Measurements from ENCODE around the gene UBR7. TPM values are rescaled to one million over a fixed set of nuclear protein-coding genes. Genes with fewer than 3 reads are reported as not detected.

The UBR7 gene
- total RNA-seq, 1 donor from 2014 or later: 14.5 TPM

DNA sequence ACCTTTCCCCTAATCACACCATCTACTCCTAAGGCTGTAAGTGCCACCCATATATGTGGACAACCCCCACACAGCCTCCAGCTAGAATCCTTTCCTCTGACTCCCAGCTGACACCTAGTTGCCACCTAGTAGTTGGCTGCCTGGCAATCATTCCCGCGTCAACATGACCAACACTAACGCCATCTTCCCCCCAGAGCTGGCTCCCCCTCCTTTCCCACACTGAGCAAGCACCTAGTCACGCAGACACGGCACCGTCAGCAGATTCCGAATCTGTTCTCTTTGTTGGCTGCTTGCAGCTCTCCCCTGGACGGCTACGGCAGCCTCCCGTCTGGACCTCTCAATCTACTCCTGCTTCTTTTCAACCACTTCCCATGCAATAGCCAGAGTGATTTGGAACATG is 27.7 kb downstream of the UBR7 start:
- Histone ChIP-seq H3K9me3 (no peaks in the 10 kb centered on the region), H3K4me1 (no peaks in the 10 kb centered on the region), H3K27ac (no peak overlapping the region), H3K4me3 (no peak overlapping the region), H3K36me3 (peaks cover 3% of the 10 kb centered on the region), H3K27me3 (ENCODE audit: low read depth) (no peaks in the 10 kb centered on the region)
- TF ChIP-seq, protein P1, sequence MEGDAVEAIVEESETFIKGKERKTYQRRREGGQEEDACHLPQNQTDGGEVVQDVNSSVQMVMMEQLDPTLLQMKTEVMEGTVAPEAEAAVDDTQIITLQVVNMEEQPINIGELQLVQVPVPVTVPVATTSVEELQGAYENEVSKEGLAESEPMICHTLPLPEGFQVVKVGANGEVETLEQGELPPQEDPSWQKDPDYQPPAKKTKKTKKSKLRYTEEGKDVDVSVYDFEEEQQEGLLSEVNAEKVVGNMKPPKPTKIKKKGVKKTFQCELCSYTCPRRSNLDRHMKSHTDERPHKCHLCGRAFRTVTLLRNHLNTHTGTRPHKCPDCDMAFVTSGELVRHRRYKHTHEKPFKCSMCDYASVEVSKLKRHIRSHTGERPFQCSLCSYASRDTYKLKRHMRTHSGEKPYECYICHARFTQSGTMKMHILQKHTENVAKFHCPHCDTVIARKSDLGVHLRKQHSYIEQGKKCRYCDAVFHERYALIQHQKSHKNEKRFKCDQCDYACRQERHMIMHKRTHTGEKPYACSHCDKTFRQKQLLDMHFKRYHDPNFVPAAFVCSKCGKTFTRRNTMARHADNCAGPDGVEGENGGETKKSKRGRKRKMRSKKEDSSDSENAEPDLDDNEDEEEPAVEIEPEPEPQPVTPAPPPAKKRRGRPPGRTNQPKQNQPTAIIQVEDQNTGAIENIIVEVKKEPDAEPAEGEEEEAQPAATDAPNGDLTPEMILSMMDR (IDR thresholded peaks at IDR 0.05): no peak
- no peak for DNase-seq
- intact Hi-C loops (cut with DNase I): no loop called here
- ATAC-seq: no peak

DNA sequence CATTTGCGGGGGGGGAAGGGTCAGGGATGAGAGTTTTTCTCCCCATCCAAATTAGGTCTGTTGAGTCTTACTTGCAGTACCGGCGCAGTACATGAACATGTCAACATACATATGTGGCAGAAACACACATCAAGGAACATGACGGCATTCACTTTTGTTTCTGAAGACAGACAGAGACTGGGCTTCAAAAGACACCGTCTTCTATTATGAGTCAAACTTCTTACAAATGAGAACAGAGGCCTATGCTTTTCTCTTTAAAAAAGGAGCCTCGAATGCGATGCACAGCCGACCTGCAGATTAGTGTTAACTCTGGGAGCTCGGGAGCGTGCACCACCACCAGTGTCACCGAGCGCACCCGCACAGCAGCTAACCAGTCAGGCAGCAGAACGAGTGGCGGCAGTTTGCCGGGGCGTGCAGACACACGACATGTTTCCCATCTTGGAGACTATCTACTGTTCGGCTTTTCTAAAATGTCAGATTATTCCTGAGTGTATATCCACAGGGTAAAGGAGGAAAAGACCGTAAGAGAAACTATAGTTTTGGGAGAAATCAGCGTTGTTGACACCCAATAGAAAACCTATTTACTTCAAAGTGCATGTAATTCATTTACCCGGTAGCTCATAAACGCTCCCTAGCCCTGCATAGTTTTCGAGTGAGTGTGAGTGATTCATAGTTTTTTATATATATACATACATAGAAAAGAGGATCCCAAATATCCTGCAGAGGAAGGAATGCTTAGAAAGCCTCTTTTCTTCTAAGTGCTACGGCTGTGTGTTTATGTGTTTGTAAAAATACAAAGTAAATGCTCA is 33.0 kb downstream of the UBR7 start:
- H3K27ac ChIP-seq: no peak overlapping the region
- no peaks in the 10 kb centered on the region for H3K27me3 ChIP-seq (ENCODE audit: low read depth)
- H3K36me3 ChIP-seq: peaks cover 55% of the 10 kb centered on the region
- no peaks in the 10 kb centered on the region for H3K9me3 ChIP-seq
- H3K4me1 ChIP-seq: no peaks in the 10 kb centered on the region
- DNase-seq: no peak
- ATAC-seq: no peak
- TF ChIP-seq, protein P1 (IDR thresholded peaks at IDR 0.05): no peak
- intact Hi-C loops (cut with DNase I): no loop called here
- no peak overlapping the region for H3K4me3 ChIP-seq

DNA sequence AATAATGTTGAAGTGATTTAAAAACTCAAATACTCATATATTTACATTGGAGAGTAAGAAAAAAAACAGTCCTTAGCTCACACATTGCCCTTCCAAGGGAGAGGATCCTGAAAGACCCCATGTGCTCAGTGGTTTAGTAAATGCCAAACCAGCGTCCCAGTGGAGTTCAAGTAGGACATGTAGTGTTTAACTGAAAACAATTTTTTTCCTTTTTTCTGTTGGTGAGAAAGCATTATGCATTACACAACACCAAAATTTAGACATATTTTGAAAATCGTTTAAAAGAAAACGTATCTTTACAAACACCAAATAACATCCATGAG is 33.6 kb downstream of the UBR7 start:
- TF ChIP-seq, protein P1 (IDR thresholded peaks at IDR 0.05): no peak
- no peak for DNase-seq
- ATAC-seq: no peak
- H3K4me3 ChIP-seq: no peak overlapping the region
- intact Hi-C loops (cut with DNase I): no loop called here
- no peaks in the 10 kb centered on the region for H3K4me1 ChIP-seq
- peaks cover 61% of the 10 kb centered on the region for H3K36me3 ChIP-seq
- H3K27ac ChIP-seq: no peak overlapping the region
- no peaks in the 10 kb centered on the region for H3K9me3 ChIP-seq
- no peaks in the 10 kb centered on the region for H3K27me3 ChIP-seq (ENCODE audit: low read depth)

DNA sequence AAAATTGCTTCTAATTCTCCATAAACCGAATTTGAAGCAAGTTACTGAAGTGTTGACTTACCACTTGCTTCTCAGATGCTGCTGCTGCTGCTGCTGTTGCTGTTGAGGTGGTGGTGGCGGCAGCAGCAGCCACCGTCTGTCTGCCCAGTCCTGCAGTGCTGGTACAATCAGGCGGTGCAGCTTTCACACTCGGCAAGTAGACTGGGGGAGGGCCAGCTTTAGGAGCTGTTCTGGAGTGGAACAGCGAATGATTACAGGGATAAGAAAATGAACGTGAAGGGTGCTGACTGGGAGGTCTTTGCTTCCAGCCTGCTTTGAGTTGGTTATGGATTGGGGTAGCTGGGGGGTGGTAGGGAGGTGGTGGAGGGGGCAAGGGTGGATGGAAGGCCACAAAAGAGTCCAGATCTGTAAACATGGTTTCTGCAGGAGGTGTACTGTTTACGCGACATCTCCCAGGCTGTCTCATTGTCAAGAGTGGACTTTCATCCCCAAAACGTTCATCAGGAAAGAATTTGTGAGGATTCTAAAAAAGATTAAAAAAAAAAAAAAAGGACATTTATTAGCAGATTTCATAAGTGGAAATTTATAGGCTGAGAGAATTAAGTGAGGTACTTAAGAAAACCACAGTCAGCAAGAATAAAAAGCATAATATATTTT is 38.8 kb downstream of the UBR7 start:
- DNase-seq (no peak), ATAC-seq (no peak)
- H3K9me3 ChIP-seq: no peaks in the 10 kb centered on the region
- no peak overlapping the region for H3K27ac ChIP-seq
- no peaks in the 10 kb centered on the region for H3K27me3 ChIP-seq (ENCODE audit: low read depth)
- TF ChIP-seq, protein P1 (IDR thresholded peaks at IDR 0.05): no peak
- no peak overlapping the region for H3K4me3 ChIP-seq
- H3K36me3 ChIP-seq: peaks cover 100% of the 10 kb centered on the region
- no peaks in the 10 kb centered on the region for H3K4me1 ChIP-seq
- intact Hi-C loops (cut with DNase I): no loop called here

DNA sequence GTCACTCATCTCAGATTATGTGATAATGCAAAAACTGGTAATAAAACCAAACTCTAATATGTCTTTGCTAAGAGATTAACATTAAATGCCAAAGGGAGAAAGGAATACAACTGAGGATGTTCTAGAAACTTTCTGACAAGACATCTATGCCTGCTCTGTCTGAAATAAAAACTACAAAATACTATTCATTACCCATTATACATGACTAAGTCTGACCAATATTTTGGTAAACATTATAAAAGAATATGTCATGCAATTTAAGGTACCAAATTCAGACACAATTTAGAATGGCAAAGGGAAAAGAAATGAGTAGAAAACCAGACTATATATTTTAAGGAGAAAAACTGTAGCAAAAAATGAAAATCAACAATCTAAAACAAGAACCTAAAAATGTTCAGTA is 39.5 kb downstream of the UBR7 start:
- ATAC-seq (no peak), DNase-seq (no peak)
- H3K4me3 ChIP-seq: no peak overlapping the region
- no peaks in the 10 kb centered on the region for H3K9me3 ChIP-seq
- H3K36me3 ChIP-seq: peaks cover 100% of the 10 kb centered on the region
- no peaks in the 10 kb centered on the region for H3K27me3 ChIP-seq (ENCODE audit: low read depth)
- intact Hi-C loops (cut with DNase I): no loop called here
- H3K4me1 ChIP-seq: no peaks in the 10 kb centered on the region
- H3K27ac ChIP-seq: no peak overlapping the region
- TF ChIP-seq, protein P1 (IDR thresholded peaks at IDR 0.05): no peak

Measured in lower lobe of right lung (tissue), 2 donors.